HG02763 (cell line): ENCODE measurements around the gene SNAPC2.
"Not testable (repeated sequence)": the region's sequence is repeated elsewhere in the genome, so short reads cannot be mapped to it uniquely, and the experiment has no call there.

ENCODE experiments used
- ATAC-seq: cut with Tn5 transposase; IDR thresholded peaks from one replicate; pipeline ENCODE4 v1.9.1; 2021; ENCODE audit warnings: mild to moderate bottlenecking, moderate library complexity; ENCODE audit not compliant: unreplicated experiment

Gene SNAPC2

DNA sequence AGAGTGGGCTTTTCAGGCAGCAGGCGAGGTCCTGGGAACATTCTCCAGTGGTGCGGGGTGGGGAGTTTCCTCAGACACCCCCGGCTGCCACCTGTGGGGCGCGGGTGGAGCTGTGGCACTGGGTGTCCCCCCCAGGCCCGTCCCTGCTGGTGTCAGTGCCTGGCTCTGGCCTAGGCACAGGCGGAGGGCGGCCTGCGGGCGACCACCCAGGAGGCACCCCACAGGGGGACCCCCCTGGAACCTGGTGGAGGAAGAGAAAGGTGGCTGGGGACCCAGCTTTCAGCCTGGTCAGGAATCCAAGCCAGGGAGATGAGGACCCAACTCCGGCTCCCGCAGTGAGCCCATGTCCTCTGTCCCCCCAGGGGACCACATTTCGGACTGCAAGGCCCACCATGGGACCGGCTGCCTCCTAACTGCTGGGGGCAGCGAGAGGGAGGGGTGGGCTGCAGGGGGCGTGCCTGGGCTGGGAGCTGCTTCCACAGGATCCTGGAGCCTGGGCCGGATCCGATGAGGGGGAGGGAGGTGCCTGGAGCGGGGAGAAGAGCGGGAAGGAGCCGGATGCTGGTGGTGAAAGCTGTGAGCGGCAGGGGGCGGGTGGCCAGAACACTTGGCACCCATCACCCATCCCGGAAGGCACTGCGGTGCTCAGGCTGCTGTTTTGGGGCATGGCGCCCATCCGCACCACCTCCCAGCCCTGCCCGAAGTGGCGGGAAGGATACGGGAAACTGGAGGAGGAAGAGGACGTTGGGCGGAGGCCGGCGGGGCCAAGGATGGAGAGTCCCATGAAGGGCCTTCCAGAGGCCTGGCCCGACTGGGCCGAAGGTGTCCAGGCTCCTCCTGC is 11.3 kb downstream of the SNAPC2 start:
- no peak for ATAC-seq

DNA sequence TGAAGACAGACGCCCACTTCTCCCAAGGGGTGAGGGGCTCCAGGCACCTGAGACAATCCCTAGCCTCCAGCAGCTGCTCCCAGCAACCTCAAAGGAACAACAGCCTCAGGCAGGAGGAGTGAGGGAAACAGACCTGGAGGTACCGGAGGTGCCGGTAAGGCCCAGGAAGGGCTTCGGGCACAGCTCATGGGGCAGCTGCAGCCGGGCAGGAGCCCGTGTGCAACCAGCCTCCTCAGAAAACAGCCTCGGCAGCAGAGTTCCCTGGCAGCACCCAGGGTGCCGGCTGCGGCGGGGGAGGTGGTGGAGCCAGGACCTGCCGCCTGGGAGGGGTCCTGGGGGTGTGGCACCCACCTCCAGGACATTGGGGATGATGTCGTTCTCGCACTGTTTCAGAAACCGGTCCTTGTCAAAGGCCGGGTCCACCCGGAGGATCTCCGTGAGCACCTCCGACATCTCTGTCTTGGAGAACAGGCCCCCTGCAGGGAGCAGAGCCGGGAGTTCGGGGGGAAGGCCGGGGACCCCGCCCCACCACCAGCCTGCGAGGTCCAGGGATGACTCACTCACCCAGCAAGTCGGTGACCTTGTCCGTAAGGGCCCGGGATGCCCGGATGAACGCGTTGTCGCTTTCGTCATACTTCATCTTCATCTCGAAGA is 12.3 kb downstream of the SNAPC2 start:
- no peak for ATAC-seq

DNA sequence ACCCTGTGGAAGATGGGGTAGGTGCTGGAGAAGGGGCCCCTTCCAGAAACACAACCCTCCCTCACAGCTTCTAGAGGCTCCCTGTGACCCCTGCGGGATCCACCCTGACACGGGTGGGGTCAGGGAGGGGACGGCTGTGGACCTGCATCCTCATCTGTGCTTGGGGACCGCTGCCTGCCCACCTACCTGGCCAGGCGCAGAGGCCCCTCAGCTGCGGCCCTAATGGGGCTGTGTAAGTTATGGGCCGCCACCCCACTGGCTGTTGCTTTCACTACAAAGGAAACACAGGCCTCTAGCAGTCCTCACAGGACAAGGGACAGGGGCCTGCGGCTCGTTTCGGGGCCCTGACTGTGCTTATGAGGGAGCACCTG is 12.8 kb downstream of the SNAPC2 start:
- ATAC-seq, result no peak

DNA sequence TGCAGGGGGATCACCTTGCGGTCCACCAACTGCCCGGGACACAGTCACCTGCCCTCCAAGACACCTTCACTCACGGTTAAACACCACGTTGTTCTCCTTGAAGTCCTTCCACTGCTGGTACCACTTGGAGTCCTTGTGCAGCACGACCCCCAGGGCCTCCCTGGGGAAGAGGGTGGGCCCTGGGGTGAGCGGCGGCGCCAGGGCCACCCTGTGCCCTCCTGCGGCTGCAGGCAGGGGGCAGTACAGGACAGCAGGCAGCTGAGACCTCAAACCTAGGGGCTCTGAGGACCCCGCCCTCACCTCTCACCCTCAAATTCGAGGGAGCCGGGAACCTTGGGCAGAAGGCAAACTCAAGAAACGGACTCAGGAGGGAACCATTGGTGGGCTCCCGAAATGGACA is 13.3 kb downstream of the SNAPC2 start:
- ATAC-seq, result no peak

DNA sequence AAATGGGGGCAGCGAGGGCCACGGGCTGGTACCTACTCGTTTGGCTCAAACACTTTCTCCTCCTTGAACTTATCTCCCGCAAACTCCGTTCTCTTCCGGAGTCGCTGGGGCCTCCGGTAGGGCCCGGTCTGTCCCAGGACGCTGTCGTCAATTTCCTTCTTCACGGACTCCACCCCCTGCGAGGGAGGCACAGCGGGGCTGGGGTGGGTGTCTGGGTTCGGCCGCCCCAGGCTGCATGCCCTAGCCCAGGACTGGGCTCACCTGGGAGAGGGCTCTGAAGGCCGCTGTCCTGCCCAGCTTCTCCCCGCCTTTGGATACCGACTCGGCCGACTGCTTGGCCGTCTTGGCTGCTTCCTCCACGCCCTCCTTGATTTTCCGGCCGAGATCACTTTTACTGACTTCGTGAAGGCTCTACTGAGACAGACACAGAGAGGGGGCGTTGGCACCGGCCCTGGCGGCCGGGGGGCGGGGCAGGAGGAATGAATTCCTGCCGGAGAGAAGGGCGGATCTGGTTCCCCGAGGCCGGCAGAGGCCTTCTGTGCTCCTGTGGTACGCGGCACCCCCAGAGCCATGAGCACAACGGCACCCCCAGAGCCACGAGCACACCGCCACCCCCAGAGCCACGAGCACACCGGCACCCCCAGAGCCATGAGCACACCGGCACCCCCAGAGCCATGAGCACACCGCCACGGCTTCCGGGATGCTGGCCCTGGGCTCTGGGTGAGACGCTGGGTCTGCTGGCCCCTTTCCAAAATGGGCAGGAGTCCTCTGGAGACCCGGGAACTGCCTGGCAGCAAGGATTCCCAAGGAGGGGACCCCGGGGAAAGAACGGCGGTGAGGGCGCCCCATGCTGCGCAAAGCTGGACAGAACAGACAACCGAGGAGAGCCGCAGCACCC is 13.9 kb downstream of the SNAPC2 start:
- ATAC-seq, result no peak

DNA sequence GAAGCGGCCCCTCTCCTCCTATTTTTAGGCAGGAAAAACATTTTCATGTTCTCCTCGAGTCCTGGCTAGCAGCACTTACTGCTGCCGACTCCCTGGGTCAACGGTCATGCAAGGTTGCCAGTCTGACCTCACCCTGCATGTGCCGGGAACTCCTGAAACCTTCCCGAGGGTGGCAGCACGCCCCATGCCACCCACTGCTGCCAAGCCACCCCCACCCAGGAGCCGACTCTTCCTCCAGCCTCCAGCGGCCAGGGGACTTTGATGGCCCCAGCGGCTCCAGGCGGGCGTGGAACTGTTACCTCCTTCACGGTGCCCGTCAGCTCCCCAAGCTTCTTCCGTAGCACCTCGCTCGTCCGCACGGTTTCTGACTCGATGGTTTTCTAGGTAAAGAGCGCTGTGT is 14.6 kb downstream of the SNAPC2 start:
- no peak for ATAC-seq

DNA sequence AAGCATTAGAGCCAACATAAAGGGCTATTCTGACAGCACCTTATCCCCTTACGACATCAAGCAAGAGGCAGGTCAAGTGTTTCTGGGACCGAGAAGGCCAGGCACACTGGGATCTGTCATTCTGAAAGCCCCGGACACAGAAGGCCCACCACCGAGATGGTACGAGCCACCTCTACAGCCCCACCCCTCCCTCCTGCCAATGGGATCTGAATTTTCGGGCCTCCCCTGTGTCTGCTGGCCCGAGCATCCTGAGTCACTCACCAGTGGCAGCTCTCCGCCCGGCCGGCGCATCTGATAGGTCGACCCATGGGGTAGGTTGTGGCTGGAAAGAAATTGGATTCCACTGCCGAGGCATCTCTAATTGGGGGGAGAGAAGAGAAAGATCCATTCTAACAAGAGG is 20.7 kb downstream of the SNAPC2 start:
- ATAC-seq, result no peak

DNA sequence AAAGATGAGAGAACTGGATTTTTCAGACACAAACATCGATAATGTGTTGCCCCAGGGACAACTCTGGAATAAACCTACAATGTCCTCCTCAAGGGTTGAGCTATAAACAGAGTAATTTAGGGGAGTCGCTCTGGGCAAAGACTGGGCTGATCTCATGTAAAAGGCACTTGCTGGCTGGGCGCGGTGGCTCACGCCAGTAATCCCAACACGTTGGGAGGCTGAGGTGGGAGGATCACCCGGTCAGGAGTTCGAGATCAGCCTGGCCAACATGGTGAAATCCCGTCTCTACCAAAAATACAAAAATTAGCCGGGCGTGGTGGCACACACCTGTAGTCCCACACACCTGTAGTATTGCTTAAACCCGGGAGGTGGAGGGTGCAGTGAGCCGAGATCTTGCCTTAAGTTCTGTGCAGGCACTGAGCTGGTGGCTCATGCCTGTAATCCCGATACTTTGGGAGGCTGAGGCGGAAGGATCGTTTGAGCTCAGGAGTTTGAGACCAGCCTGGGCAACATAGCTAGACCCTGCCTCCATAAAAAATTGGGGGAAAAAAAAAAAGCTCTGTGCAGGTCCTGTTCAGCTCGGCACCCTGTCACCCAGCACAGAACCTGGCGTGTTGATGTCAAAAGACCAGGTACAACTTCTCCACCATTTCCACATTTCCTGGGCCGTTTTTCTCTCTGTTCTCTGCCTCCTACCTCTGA is 21.9 kb downstream of the SNAPC2 start:
- no peak for ATAC-seq

DNA sequence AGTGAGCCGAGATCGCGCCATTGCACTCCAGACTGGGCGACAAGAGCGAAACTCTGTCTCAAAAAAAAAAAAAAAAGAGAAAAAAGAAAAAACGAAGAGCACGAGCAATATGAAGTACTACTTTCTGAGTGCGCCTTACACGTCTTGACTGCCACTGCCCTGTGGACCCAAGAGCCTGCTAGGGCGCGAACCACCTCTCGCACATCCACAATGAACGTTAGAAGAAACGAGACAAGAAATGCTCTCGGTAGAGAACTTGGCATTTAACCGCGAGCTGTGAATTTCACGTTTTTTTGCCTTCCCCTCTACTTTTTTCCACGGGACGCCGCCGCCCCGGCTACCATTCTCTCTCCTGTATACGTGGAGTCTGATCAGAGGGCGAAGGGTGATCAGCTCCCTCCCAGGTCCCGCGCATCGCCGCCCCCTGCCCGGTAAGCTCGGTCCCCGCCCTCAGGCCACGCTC is 22.9 kb downstream of the SNAPC2 start:
- no peak for ATAC-seq

DNA sequence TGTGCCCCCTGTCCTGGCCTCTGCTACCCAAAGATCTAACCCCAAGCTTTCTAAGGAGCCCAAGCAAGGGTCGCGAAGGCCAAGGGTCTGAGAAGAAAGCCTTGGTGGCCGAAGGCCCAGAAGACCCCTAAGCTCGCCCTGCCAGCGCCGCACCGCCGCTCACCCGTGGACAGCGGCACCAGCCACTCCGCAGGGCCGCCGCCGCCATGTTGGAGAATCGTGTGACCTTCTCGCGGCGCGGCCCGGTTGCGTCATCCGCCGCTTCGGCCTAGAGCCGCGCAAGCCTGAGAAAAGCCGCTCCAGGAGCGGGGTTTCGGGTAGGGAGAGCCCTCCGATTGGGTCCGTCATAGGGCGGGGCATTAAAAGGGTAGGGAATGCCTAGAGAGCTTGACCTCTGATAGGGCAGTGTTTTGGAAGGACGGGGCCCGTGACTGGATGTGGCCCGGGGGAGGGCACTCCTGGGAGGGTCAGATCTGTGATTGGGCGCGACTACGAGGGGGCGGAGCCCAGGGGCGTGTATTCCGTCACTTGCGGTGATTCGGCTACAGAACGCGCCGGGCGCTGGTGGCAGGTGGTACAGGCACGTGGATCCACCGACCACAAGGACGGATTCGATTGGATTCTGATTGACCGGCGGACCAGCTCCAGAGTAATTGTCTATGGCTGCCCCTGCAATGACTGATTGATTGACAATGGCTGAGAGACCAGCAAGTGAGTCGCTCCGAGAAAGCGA is 23.5 kb downstream of the SNAPC2 start, which contains the start of gene TIMM44:
Gene TIMM44 (minus strand): TSS at position 223 of the 733 bp plus-strand sequence. CDS start 15 bp downstream, at position 208.
- peak; percentile 97 for ATAC-seq

DNA sequence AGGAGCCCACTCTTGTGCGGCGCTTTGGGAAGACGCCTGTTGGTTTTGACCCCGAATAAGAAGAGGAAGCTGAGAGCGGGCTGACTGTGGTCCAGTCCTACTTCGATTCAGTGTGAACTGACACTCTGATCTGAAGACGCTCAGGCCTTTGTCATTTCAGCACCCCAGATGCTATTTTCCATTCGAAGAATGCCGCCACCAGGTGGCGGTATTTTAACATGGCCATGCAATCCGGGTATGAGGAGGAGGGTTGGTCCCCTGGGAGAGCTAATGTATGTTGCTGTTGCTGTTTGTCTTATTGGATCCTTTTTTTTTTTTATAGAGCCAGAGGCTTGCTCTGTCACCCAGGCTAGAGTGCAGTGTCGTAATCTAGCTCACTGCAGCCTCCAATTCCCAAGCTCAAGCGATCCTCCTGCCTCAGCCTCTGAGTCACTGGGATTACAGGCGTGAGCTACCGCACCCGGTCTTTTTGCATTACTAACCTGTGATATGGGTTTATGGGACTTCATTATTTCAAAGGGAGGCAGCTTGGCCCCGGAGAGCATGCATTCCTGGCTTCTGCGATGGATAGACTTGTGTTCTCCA is 24.1 kb downstream of the SNAPC2 start:
- peak; percentile 13 for ATAC-seq

DNA sequence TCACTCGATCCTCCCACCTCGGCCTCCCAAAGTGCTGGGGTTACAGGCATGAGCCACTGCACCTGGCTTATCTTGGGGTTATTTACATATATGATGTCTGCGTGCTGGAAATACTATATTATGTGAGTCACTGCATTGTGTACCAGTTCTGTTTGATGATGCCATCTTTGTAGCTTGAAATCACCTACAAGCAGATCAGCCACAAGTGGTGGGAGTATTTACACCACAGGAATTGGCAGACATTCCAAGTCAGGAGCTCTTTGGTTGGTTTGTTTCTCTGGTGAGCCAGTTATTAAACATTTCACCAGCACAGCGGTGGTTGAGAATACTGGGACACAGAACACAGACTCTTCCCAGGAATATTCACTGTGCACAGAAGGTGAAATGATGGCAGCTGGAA is 27.8 kb downstream of the SNAPC2 start:
- no peak for ATAC-seq

DNA sequence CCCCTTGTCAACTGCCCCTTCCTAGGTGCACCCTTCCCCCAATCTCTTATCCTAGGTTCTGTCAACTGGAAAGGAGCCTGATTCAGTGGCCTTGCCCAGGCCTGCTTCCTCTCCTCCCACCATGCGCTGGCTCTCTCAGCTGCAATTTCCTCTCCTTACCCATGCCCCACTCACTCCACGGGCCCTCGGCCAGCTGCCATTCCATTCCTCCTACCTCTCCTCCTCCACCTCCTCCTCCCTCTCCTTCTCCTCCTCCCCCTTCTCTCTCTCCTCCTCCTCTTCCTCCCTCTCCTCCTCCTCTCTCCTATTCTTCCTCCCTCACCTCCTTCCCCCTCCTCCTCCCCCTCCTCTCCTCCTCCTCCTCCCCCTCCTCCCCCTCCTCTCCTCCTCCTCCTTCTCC is 32.9 kb downstream of the SNAPC2 start:
- no peak for ATAC-seq

DNA sequence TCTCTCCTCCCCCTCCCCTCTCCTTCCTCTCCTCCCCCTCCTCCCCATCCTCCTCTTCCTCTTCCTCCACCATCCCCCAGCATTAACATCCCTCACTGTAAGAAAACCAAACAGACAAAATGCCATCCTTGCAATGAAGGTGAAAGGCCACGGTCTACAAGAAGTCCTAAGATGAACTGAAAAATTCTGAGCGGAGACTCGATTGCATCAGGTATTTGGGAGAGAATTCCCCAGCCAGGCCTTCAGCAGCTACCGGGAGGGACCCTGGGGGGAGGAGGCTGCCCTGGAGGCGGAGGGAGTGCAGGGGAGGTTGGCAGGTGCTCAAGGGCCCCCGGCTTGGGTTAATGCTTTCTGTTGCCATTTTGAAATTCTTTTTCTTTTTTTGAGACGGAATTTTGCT is 33.4 kb downstream of the SNAPC2 start:
- ATAC-seq, result no peak

DNA sequence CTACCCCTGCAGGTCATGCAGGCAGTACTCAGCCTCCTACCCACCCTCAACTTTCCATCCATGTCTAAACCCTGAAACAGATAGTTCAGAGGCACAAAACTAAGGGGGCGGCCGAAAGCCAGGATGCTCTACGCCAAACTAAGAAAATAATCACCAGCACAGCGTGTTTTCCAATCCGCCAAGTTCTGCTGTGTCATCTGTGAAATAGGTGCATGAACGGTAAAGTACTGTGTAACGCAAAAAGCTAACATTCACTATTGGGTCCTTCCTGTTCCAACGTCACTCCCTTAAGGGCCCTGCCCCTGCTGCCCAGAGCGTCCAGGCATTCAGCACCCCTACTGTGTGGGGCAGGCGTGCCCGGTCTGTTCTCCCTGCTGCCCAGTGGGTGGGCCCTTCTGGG is 35.6 kb downstream of the SNAPC2 start:
- ATAC-seq, result no peak

DNA sequence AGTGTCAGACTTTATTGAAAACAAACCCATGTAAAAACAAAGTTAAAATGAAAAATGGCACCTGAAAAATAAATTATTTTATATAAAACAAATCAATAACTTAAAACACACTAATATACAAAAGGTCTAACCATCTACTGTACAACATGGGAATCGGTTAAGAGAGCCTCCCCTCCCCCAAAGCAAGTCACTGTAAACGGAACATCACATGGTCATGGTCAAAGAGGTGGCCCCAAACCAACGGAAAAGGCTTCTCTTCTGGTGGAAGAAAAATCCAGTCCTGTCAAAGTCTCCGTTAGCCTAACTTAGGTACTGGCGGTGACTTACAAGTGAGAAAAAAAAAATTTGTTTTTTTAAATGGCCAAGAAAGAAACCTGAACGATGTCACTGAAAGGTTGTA is 39.1 kb downstream of the SNAPC2 start:
- ATAC-seq, result no peak

DNA sequence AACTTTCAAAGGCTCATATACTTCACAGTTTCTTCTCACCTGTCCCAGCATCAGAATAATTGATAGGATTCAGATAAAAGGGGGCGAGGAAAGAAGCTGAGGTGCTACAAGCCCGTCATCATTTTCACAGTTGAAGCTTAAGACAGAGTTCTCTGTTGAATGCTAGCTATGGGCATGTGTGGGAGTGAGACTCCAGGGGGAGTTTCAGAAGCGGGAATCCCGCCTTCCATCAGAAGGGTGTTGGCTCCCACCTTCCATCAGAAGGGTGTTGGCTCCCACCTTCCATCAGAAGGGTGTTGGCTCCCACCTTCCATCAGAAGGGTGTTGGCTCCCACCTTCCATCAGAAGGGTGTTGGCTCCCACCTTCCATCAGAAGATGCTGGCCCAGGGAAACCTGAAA is 40.9 kb downstream of the SNAPC2 start:
- not testable (repeated sequence) for ATAC-seq

DNA sequence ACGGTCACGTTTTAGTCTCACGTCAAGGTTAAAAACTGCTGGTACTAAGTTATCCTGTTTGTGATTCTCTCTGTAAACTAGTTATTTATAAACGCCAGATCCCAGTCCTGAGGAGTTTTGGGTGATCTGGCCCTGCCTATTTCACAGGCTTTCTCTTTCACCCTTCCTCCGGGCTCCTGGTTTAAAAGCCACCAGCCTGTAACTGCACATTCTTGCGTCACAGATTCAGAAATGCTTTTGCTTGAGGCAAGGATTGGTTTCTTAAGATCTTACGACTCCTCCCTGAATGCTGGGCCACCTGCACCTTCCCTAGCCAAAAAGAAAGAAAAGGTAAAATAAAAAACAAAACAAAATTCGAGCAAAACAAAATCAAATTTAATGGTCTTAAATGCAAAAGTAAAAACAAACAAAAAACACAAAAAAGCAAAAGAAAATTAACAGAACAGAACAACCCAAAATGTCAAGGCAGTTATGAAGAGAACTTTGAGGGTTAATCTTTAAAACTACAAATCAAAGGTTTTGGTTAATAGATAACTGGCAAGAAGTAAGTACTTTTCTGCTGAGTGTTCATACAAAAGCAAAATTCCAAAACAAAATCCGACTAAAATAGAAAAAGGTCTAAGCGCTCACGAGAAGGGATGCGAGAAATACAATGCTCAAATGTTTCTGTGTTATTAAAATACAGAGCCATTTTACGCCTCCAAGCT is 41.9 kb downstream of the SNAPC2 start:
- no peak for ATAC-seq

DNA sequence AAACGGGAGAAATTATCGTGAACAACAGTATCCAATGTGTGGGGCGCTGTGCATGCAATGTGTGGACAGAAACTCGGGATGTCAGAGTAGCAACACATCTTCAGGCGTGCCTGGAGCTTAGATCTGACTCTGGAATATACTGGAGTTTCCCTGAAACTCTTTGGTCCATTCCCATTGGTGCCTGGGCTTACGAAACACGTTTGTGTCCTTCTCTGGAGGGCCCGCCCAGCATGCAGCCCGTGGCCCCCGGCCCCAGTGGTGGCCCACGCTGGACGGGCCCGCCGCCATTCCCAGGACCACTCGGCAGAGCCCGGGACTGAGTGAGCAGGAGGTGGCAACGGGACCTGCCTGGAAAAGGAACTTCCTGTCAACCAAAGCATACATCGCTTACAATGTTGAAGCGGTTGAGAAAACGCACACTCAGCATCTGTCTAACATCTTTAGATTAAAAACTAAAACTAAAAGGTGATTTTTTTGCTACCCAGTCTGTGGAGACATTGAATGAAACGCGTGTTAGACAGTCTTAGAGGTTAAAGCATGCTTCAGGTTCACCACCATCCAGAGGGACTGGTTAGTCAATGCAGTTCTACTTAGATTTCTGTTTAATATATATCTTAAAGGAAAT is 42.6 kb downstream of the SNAPC2 start:
- no peak for ATAC-seq
